AG04450 (cell line): ENCODE data around the gene CDKL1. TPM values are rescaled to one million over a fixed set of nuclear protein-coding genes. Genes with fewer than 3 reads are reported as not detected.

ENCODE experiments used
- CTCF ChIA-PET: fragments of 300-600, 350-600 bp; formaldehyde crosslinking; extraction: SDS; loops from one replicate; lab custom pipeline; 2022; ENCODE audit warnings: antibody characterized with exemption, inconsistent platforms; lab: Charles Lee
- POLR2A ChIA-PET: fragments of 350-600 bp; formaldehyde crosslinking; extraction: SDS; loops from one replicate; lab custom pipeline; 2021; ENCODE audit warnings: antibody characterized with exemption, inconsistent platforms; lab: Yijun Ruan, JAX
- DNase-seq: peaks from one replicate; pipeline ENCODE4 v3.0.0-alpha.2; 2011; ENCODE audit warnings: low read depth, low spot score
- H3K27ac ChIP-seq: one replicate; pipeline ENCODE4 v1.5.1; 2012; ENCODE audit warnings: low read depth, low read length, control low read depth
- H3K27me3 ChIP-seq: one replicate; pipeline ENCODE4 v1.6.0; 2012; ENCODE audit warnings: low read length; ENCODE audit not compliant: control insufficient read depth, insufficient read depth
- H3K4me3 ChIP-seq: 2 replicates; pipeline ENCODE4 v1.5.1; 2011; ENCODE audit warnings: mild to moderate bottlenecking, low read depth, low read length, control low read depth
- H3K9me3 ChIP-seq: 2 replicates; pipeline ENCODE4 v1.5.1; 2012; ENCODE audit warnings: low read length; ENCODE audit not compliant: control insufficient read depth, insufficient read depth
- polyA minus RNA-seq: library from RNA; depleted of rRNA, polyadenylated mRNA; stranded (reverse); fragments of >200 nt; gene quantifications from 2 replicates; pipeline ENCODE4 v1.2.3, GENCODE V29; 2011; rRNA and poly(A)+ RNA removed
- polyA plus RNA-seq: library from polyadenylated mRNA; depleted of rRNA; stranded (reverse); fragments of >200 nt; gene quantifications from 2 replicates; pipeline ENCODE4 v1.2.3, GENCODE V29; 2011; rRNA removed
- TF ChIP-seq, protein P1 (sequence below): IDR thresholded peaks from 2 replicates; pipeline ENCODE4 v1.5.1; 2011; ENCODE audit warnings: low read depth, low read length, control low read depth, inconsistent platforms

Gene CDKL1
- polyA plus RNA-seq = 8.2 and 20.1 TPM in 2 replicates
- polyA minus RNA-seq = 14.8 and 17.5 TPM in 2 replicates

DNA sequence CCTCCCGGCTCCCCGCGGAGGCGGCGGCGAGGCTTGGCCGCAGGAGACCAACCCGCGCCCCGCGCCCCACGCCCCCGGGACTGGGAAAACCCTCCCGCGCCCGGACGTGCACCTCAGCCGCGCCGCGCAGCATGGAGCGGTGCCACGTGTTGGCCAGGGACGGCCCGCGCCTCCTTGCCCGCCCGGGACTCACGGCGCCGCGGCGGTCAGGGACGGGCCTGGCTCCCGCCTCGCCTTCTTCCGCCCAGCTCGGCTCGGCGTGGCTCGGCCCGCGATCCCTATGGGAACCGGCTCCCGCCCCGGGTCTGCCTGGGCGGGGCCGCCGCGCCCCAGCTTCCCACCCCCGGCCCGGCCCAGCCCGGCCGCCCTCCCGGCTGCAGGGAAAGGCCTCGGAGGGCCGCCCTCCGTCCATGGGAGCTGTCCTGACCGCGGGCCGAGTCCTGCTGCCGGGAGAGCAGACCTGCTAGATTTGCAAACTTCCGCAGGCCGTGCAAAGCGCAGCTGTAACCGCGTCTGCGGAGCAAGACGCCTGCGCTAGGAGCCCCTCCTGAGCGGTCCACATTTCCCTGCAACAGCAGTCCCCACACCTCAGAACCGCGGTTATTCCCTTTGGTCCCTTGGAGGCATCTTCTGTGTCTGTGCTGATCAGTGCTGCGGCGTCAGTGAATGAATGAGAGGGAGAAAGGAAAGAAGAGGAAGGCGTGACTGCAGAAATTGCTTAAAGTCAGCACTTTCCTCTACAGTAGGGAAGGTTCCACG is at the start of gene CDKL1:
CDKL1 (minus strand) TSS at position 251 of the 759 bp plus-strand sequence. CDS start 1,013 bp downstream, outside the sequence.
- DNase-seq = peak; percentile 7
- TF ChIP-seq, protein P1, sequence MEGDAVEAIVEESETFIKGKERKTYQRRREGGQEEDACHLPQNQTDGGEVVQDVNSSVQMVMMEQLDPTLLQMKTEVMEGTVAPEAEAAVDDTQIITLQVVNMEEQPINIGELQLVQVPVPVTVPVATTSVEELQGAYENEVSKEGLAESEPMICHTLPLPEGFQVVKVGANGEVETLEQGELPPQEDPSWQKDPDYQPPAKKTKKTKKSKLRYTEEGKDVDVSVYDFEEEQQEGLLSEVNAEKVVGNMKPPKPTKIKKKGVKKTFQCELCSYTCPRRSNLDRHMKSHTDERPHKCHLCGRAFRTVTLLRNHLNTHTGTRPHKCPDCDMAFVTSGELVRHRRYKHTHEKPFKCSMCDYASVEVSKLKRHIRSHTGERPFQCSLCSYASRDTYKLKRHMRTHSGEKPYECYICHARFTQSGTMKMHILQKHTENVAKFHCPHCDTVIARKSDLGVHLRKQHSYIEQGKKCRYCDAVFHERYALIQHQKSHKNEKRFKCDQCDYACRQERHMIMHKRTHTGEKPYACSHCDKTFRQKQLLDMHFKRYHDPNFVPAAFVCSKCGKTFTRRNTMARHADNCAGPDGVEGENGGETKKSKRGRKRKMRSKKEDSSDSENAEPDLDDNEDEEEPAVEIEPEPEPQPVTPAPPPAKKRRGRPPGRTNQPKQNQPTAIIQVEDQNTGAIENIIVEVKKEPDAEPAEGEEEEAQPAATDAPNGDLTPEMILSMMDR = no peak
- no peaks in the 10 kb centered on the region for H3K9me3 ChIP-seq
- no peaks in the 10 kb centered on the region for H3K27me3 ChIP-seq
- ChIA-PET CTCF (interaction anchor here (0.8 to 1.3 kb wide), 2 partner anchors 76 to 78 kb away, joined by 3 to 6 read pairs; no protein-coding TSS in a partner anchor), POLR2A (interaction anchor here (0.7 to 1.8 kb wide), 7 partner anchors 32 to 1160 kb away, joined by 3 to 10 read pairs (median 3); no protein-coding TSS in a partner anchor)
- H3K4me3 ChIP-seq = peak within 1 kb of the TSS; percentile 61
- peak within 1 kb of the TSS; percentile 57 for H3K27ac ChIP-seq

DNA sequence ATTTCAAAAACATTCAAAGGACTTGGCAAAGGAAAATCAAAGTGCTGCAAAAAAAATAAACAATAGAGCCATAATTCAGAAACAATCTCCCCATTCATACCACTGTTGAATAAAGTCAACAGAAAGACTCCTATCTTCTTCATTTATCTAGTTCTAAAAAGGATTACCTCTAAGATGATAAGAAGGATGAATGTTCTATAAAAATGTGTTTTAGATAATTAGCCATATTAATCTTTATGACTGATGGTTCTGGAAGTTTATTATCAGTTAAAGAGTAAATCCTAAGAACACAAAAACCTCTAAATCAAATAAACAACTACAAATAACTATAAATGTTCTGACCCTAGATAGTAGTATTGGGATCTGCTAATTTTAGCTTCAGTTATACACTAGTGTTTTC is 37.8 kb upstream of the CDKL1 start:
- TF ChIP-seq, protein P1 = no peak
- ChIA-PET CTCF (no interaction called here), POLR2A (no interaction called here)
- H3K4me3 ChIP-seq = no peak overlapping the region
- no peaks in the 10 kb centered on the region for H3K27me3 ChIP-seq
- no peak overlapping the region for H3K27ac ChIP-seq
- DNase-seq = no peak
- no peaks in the 10 kb centered on the region for H3K9me3 ChIP-seq

DNA sequence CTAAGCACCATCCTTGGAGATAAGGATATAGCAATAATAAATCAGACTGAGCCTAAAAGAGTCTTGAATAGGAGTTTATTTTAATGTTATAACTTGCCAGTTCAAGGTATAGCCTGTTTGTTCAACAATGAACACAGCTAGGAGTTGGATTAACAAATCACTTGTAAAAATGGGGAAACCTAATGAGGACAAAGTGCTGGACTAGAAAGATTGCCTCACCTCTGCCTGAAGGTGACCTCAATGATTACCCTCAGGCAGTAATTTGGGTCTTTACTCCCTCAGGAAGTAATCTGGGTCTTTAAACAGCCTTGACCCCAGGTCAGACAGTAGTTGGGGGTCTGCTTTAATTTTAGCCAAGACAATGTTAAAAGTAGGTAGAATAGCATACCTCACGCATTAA is 35.5 kb upstream of the CDKL1 start:
- CTCF ChIA-PET = no interaction called here
- POLR2A ChIA-PET = no interaction called here
- DNase-seq = no peak
- no peak overlapping the region for H3K27ac ChIP-seq
- TF ChIP-seq, protein P1 = no peak
- H3K27me3 ChIP-seq = no peaks in the 10 kb centered on the region
- no peak overlapping the region for H3K4me3 ChIP-seq
- H3K9me3 ChIP-seq = no peaks in the 10 kb centered on the region

DNA sequence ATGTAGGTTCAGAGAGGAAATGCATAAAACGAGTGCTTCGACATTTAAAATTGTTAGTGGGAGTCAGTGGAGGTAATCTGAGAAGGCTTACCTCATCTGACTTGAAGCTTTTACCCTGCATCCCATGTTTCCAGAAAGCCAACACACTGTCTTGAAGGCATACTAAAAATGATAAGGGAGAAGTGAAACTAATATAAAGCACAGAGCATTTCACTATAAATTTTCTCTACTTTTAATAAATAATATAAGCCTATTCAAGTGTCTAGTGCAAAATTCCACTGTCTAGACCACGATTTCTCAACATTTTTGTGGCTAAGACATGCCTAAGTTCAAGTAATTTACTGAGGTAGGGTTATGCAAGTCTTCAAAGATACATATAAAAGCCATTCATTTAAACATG is 29.1 kb upstream of the CDKL1 start:
- ChIA-PET POLR2A (interaction anchor here (0.7 kb wide), 1 partner anchor 17 kb away, joined by 3 read pairs; no protein-coding TSS in a partner anchor), CTCF (interaction anchor here (1.1 to 2.9 kb wide), 3 partner anchors 103 to 108 kb away, joined by 3 to 10 read pairs (median 5); no protein-coding TSS in a partner anchor)
- DNase-seq = peak; percentile 7
- no peaks in the 10 kb centered on the region for H3K9me3 ChIP-seq
- no peak overlapping the region for H3K27ac ChIP-seq
- no peak overlapping the region for H3K4me3 ChIP-seq
- H3K27me3 ChIP-seq = no peaks in the 10 kb centered on the region
- TF ChIP-seq, protein P1 = no peak

DNA sequence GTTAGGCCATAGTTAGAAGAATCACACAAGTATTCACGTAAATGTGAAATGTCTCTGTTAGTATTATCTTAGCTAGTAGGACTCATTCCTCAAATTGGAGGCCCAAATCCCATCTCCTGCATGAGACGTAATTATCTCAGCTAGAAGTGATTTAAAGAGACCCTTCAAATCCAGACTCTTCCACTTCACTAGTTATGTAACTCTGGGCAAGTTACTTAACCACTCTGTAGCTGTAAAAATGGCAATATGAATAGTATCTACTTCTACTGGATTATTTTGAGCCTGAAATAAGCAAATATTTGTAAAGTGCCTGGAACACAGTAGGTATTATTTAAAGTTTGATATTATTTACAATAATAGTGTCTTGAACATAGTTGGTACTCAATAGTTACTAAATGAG is 28.4 kb upstream of the CDKL1 start:
- POLR2A ChIA-PET = interaction anchor here (0.7 kb wide), 1 partner anchor 17 kb away, joined by 3 read pairs; no protein-coding TSS in a partner anchor
- TF ChIP-seq, protein P1 = no peak
- no peak overlapping the region for H3K4me3 ChIP-seq
- H3K27me3 ChIP-seq = no peaks in the 10 kb centered on the region
- no peak overlapping the region for H3K27ac ChIP-seq
- CTCF ChIA-PET = interaction anchor here (2.9 kb wide), 1 partner anchor 104 kb away, joined by 10 read pairs; no protein-coding TSS in a partner anchor
- no peaks in the 10 kb centered on the region for H3K9me3 ChIP-seq
- no peak for DNase-seq
